Measurements from ENCODE around the gene MAFG. TPM values are rescaled to one million over a fixed set of nuclear protein-coding genes. Genes with fewer than 3 reads are reported as not detected.

Gene MAFG
- total and polyA plus RNA-seq, 9 of the 15 experiments (the other 6 are each of a cell fraction or from before 2014, with no cell fraction given) = 1.1 to 58.1 (median 24.9) TPM

DNA sequence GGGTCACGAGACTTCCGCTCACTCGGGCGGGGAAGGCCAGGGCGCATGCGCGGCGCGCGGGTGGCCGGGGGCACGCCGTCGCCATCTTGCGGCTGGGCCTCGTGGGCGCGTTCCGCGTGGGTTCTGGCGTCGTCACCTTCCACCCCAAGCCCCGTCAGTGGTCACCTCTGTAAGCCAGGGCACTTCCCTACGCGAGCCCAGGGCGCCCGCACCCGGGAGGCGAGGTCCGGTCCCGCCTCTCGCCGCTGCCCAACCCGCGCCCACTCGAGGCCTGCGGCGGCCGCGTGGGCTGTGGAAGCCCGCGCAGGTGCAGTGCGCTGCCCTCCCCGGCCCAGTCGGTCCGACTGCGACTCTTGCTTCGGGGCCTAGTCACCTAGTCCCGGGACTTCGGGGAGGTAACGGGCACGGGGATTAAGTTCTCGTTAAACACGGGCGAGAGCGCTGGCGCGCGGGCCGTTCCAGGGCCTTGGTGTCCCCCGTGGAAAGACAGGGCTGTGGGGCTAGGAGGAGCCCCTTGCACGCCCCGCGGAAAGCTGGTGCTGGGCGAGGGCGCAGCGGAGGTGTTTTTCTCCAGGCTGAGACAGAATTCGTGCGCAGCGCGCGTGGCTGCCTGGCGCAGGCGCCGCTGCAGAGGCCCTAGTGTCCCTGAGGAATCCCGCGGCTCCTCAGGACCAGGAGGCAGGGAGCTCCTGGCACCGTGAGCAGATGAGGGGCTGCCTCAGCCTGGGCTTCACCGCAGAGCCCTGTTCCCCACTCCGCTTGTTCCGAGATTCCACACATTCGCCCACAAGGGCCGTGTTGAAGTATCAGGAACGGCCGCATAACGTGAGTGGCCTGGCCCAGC, 55.9 kb downstream of the MAFG start (continued):
- TF ChIP-seq NFE2L1 (tag; IDR thresholded peaks at IDR 0.05; ENCODE audit: borderline replicate concordance, low read depth) (no peak), JUN (IDR thresholded peaks at IDR 0.05; ENCODE audit: borderline replicate concordance, low read depth, low read length) (peak; percentile 62; the same call in 1 of the 2 replicates), JUN (CRISPR knock-in tag; IDR thresholded peaks at IDR 0.05; ENCODE audit: borderline replicate concordance) (peak; percentile 86), MAFG (tag; conservative IDR thresholded peaks at IDR 0.05) (no peak), GTF2F1 (IDR thresholded peaks at IDR 0.05; ENCODE audit: low read depth, low read length) (0 out of 2 replicates have a peak, but pooled peaks have one; percentile 54), ZNF551 (CRISPR knock-in tag; IDR thresholded peaks at IDR 0.05) (no peak), SRSF7 (optimal IDR thresholded peaks at IDR 0.05; ENCODE audit: low read depth, low read length) (no peak), CBX1 (IDR thresholded peaks at IDR 0.05; ENCODE audit: low read depth) (no peak; the same call in 1 of the 2 replicates), RB1 (IDR thresholded peaks at IDR 0.05; ENCODE audit: low read depth) (peak; percentile 84), DIDO1 (tag; IDR thresholded peaks at IDR 0.05; ENCODE audit: low read depth) (no peak), ZNF766 (CRISPR knock-in tag; conservative IDR thresholded peaks at IDR 0.05) (peak; percentile 66; the same call in 1 of the 2 replicates), RBM39 (optimal IDR thresholded peaks at IDR 0.05; ENCODE audit: low read depth, low read length) (no peak), IRF2 (CRISPR knock-in tag; IDR thresholded peaks at IDR 0.05) (no peak), HDAC2 (IDR thresholded peaks at IDR 0.05) (peak; percentile 37; the same call in 1 of the 2 replicates), CBX3 (IDR thresholded peaks at IDR 0.05; ENCODE audit: borderline replicate concordance in 1 of 2, low read length in 2 of 2) (no peak)
- TF ChIP-seq, protein P1, sequence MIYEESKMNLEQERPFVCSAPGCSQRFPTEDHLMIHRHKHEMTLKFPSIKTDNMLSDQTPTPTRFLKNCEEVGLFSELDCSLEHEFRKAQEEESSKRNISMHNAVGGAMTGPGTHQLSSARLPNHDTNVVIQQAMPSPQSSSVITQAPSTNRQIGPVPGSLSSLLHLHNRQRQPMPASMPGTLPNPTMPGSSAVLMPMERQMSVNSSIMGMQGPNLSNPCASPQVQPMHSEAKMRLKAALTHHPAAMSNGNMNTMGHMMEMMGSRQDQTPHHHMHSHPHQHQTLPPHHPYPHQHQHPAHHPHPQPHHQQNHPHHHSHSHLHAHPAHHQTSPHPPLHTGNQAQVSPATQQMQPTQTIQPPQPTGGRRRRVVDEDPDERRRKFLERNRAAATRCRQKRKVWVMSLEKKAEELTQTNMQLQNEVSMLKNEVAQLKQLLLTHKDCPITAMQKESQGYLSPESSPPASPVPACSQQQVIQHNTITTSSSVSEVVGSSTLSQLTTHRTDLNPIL (CRISPR knock-in tag; IDR thresholded peaks at IDR 0.05) = no peak
- TF ChIP-seq, protein P2, sequence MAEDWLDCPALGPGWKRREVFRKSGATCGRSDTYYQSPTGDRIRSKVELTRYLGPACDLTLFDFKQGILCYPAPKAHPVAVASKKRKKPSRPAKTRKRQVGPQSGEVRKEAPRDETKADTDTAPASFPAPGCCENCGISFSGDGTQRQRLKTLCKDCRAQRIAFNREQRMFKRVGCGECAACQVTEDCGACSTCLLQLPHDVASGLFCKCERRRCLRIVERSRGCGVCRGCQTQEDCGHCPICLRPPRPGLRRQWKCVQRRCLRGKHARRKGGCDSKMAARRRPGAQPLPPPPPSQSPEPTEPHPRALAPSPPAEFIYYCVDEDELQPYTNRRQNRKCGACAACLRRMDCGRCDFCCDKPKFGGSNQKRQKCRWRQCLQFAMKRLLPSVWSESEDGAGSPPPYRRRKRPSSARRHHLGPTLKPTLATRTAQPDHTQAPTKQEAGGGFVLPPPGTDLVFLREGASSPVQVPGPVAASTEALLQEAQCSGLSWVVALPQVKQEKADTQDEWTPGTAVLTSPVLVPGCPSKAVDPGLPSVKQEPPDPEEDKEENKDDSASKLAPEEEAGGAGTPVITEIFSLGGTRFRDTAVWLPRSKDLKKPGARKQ (CRISPR knock-in tag; IDR thresholded peaks at IDR 0.05) = no peak
